ENCODE data around the gene CAT. TPM values are rescaled to one million over a fixed set of nuclear protein-coding genes. Genes with fewer than 3 reads are reported as not detected.
A peak's percentile ranks its signal among the peaks of the same experiment; 100 is the strongest.

Gene CAT
- polyA plus RNA-seq, 3 donors = 122 to 432 (median 429) TPM

DNA sequence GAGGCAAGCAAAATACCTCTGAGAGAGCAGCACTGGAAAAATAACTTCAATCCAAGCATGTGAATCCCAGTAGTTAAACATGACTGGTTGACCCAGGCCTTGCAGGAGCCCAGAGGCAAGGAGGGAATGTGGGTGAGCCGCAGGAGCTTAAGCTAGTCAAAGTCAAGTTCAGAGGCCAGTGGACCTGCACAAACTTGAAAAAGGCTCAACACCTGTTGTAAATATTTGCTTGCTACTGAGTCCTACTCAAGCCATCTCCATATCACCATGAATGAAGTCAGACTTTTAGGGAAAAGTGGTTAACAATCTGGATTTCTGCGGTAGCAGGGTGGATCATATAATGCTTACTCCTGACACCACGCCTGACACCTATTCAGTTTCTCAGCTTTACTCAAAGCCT is 4.8 kb upstream of the CAT start:
- WGBS (ENCODE audit: insufficient coverage) = 100% methylated on average over 1 of the region's 3 CpGs
- TF ChIP-seq, protein P1, sequence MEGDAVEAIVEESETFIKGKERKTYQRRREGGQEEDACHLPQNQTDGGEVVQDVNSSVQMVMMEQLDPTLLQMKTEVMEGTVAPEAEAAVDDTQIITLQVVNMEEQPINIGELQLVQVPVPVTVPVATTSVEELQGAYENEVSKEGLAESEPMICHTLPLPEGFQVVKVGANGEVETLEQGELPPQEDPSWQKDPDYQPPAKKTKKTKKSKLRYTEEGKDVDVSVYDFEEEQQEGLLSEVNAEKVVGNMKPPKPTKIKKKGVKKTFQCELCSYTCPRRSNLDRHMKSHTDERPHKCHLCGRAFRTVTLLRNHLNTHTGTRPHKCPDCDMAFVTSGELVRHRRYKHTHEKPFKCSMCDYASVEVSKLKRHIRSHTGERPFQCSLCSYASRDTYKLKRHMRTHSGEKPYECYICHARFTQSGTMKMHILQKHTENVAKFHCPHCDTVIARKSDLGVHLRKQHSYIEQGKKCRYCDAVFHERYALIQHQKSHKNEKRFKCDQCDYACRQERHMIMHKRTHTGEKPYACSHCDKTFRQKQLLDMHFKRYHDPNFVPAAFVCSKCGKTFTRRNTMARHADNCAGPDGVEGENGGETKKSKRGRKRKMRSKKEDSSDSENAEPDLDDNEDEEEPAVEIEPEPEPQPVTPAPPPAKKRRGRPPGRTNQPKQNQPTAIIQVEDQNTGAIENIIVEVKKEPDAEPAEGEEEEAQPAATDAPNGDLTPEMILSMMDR (IDR thresholded peaks at IDR 0.05) = no peak
- H3K36me3 Mint-ChIP-seq = no peaks in the 10 kb centered on the region
- Histone ChIP-seq H3K27me3 (ENCODE audit: control insufficient read depth in 2 of 2, insufficient read depth in 2 of 2, low read length in 2 of 2) (no peaks in the 10 kb centered on the region), H3K36me3 (replicated peaks in 1 of 2; ENCODE audit: control insufficient read depth in 1 of 2, insufficient read depth in 2 of 2, low read length in 2 of 2) (no peaks in the 10 kb centered on the region), H3K79me2 (ENCODE audit: insufficient read depth, low read length) (peaks cover 21% of the 10 kb centered on the region), H3K27ac (ENCODE audit: low read depth in 1 of 2, low read length in 2 of 2) (no peak overlapping the region), H3K4me3 (replicated peaks in 1 of 3; ENCODE audit: low read depth in 2 of 3, low read length in 3 of 3) (no peak overlapping the region), H2AFZ (ENCODE audit: insufficient read depth, low read depth, low read length, poor library complexity, severe bottlenecking) (no peak overlapping the region), H3K4me1 (ENCODE audit: control insufficient read depth in 1 of 2, insufficient read depth in 2 of 2, low read length in 2 of 2) (peaks cover 48 to 60% of the 10 kb centered on the region in 2 donors), H3K9me3 (replicated peaks in 1 of 2; ENCODE audit: control insufficient read depth in 1 of 2, insufficient read depth in 1 of 2, low read length in 2 of 2) (no peaks in the 10 kb centered on the region), H3K4me2 (replicated peaks; ENCODE audit: extremely low read depth, low read length, poor library complexity, severe bottlenecking) (no peak overlapping the region), H3K9ac (ENCODE audit: insufficient read depth, low read length, poor library complexity, severe bottlenecking) (no peak overlapping the region), H4K20me1 (ENCODE audit: insufficient read depth, low read length) (no peaks in the 10 kb centered on the region)
- H3K4me1 Mint-ChIP-seq = peaks cover 53% of the 10 kb centered on the region
- DNase-seq = no peak
- H3K4me3 Mint-ChIP-seq = no peak overlapping the region
- no peaks in the 10 kb centered on the region for H3K9me3 Mint-ChIP-seq
- no peak overlapping the region for H3K27ac Mint-ChIP-seq
- H3K27me3 Mint-ChIP-seq (ENCODE audit: low read depth in 3 of 3) = peaks cover 0 to 4% (median 0%) of the 10 kb centered on the region in 3 donors
- intact Hi-C loops (cut with micrococcal nuclease) = loop anchor here in 1 of 2 donors (5.0 kb wide), 1 partner anchor 62 kb away; no protein-coding TSS in a partner anchor

DNA sequence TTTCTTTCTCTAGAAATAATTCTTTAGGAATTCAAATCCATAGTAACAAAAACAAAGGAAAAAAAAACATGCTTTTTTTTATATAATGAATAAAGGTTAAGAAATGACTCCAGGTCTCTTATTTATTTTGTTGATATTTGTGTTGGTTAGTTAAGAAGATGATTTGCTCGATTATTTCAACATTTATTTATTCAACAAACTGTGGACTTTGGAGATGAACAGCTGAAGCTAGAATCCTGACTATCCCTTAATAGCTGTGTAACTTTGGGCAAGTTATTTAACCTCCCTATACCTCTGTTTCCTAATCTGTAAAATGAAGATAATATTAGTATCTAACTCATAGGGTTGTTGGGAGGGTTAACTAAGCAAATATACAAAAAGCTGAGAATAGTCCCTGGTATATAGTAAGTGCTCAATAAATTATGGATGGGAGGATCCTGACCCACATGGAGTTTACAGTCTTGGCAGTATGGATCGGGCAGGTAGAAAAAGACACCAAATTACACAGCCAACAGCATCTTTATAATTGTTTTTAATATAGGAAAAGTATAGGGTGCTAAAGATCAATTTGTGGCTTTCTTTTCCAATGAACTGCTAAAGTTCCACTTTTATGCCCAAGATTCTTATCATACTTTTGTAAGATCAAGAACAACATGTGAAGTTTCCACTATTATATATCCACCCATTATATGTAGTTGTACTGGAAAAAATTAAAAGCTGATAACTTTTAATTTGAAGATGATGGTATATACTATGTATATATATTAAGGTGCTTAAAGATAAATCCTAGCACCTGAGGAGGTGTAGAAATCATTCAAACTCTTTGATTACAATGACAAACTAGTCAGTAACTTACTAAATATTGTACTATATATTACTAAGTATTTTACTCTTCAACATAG is 1.3 kb upstream of the CAT start:
- Mint-ChIP-seq H3K9me3 (peaks cover 0 to 4% (median 0%) of the 10 kb centered on the region in 7 donors), H3K27ac (no peak overlapping the region), H3K4me1 (peaks cover 47% of the 10 kb centered on the region), H3K27me3 (ENCODE audit: low read depth in 3 of 3) (no peaks in the 10 kb centered on the region), H3K4me3 (no peak overlapping the region), H3K36me3 (peaks cover 0 to 9% of the 10 kb centered on the region in 2 donors)
- H3K4me3 ChIP-seq (replicated peaks in 1 of 3; ENCODE audit: low read depth in 2 of 3, low read length in 3 of 3) = peak overlapping the region in 1 of 3 experiments; percentile 92
- H3K27me3 ChIP-seq (ENCODE audit: control insufficient read depth in 2 of 2, insufficient read depth in 2 of 2, low read length in 2 of 2) = no peaks in the 10 kb centered on the region
- H3K9ac ChIP-seq (ENCODE audit: insufficient read depth, low read length, poor library complexity, severe bottlenecking) = peak overlapping the region; percentile 92
- peak overlapping the region; percentile 97 for H2AFZ ChIP-seq (ENCODE audit: insufficient read depth, low read depth, low read length, poor library complexity, severe bottlenecking)
- peaks cover 57% of the 10 kb centered on the region for H3K79me2 ChIP-seq (ENCODE audit: insufficient read depth, low read length)
- TF ChIP-seq, protein P1 (IDR thresholded peaks at IDR 0.05) = no peak
- H4K20me1 ChIP-seq (ENCODE audit: insufficient read depth, low read length) = peaks cover 19% of the 10 kb centered on the region
- peak overlapping the region in 1 of 2 donors; percentile 93 for H3K27ac ChIP-seq (ENCODE audit: low read depth in 1 of 2, low read length in 2 of 2)
- intact Hi-C loops (cut with micrococcal nuclease) = no loop called here
- no peaks in the 10 kb centered on the region for H3K9me3 ChIP-seq (replicated peaks in 1 of 2; ENCODE audit: control insufficient read depth in 1 of 2, insufficient read depth in 1 of 2, low read length in 2 of 2)
- H3K36me3 ChIP-seq (replicated peaks in 1 of 2; ENCODE audit: control insufficient read depth in 1 of 2, insufficient read depth in 2 of 2, low read length in 2 of 2) = no peaks in the 10 kb centered on the region
- no peak for DNase-seq
- WGBS (ENCODE audit: insufficient coverage) = no CpG with 5 or more reads among the region's 2 CpGs
- peak overlapping the region; percentile 85 for H3K4me2 ChIP-seq (replicated peaks; ENCODE audit: extremely low read depth, low read length, poor library complexity, severe bottlenecking)
- peaks cover 42 to 56% of the 10 kb centered on the region in 2 donors for H3K4me1 ChIP-seq (ENCODE audit: control insufficient read depth in 1 of 2, insufficient read depth in 2 of 2, low read length in 2 of 2)
